GM19397 (cell line): ENCODE data around the gene CDH24.

Source experiments
- ATAC-seq: cut with Tn5 transposase; IDR thresholded peaks from one replicate; pipeline ENCODE4 v1.9.1; 2021; ENCODE audit warnings: mild to moderate bottlenecking, moderate library complexity; ENCODE audit not compliant: unreplicated experiment

CDH24 gene

DNA sequence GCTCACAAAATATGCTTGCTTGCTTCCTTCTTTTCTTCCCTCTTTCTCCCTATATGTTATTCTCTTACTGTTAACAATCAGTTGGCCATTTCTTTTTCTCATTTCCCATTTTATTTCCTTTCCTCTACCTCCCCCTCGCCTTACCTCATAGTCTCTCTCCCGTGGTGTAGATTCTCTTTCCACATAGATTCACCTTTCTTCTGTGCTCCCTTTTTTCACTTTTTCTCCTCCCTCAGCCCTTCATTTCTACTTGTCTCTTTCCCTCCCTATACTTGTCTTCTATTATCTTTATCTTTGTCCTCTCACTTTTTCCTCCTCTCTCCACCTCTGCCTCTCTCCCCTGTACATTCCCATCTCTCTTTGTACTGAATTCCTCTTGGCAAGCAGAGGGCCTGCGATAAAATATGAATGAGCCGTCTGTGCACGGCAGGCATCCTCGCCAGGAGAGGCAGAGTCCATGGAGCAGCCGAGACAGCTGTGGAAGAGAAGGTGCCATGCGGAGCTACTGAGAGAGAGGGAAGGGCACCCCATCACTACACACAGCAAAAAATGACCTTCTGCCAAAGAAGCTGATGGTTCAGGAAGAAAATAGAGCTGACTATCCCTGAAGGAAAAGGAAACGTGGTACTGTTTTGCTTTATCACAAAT is 59.5 kb downstream of the CDH24 start:
- ATAC-seq = no peak
